GM10248 (cell line): ENCODE results near the gene RERE.

Source experiments
- CTCF ChIA-PET: fragments of 300-600 bp; sonication (Branson Sonifier 250); formaldehyde crosslinking; extraction: SDS; loops from one replicate; lab custom pipeline; 2021; ENCODE audit warnings: antibody characterized with exemption; lab: Yijun Ruan, JAX
- POLR2A ChIA-PET: fragments of 350-650 bp; sonication (Branson Sonifier 250); formaldehyde crosslinking; extraction: SDS; loops from one replicate; lab custom pipeline; 2020; ENCODE audit warnings: antibody characterized with exemption; lab: Yijun Ruan, JAX
- DNase-seq: peaks from one replicate; pipeline ENCODE4 v3.0.0; 2012; ENCODE audit errors: extremely low spot score
- CTCF ChIP-seq: IDR thresholded peaks from 2 replicates; pipeline ENCODE4 v1.5.1; 2012; ENCODE audit warnings: mild to moderate bottlenecking, low read depth; ENCODE audit errors: extremely low read depth, missing control alignments, control extremely low read depth

The RERE gene

GRCh38 chr1:8591569-8591968, 225.9 kb downstream of the RERE start:
- CTCF ChIA-PET, result no interaction called here
- POLR2A ChIA-PET, result no interaction called here

DNA sequence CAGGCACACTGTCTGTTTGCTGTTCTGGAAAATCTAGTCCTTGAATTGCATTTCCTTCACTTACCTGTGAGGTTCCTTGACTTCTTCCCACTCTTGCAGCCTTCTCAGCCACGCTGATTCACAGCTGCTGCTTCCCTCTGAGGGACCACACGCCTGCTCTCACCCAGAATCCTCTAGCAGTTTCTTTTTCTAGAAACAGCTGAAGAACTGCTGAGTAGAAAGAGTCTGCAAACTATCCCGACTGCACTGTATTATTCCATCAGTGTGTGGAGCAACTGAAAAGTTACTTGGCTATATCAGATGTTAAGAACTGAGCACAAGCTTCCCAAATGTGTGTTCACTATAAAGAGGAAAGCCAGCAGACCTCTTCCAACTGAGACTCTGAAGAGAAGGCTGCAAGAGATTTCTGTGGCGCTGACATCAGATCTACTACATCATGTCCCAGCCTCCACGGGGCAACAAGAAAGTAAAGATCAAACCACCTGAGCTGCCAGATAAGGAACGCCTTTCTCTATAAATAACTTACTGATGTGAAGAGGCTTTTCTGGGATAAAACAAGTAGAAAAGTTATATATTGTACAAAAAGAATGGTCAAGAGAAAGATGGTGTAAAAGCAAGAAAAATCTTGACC, 226.6 kb downstream of the RERE start:
- ChIA-PET POLR2A (interaction anchor here (0.6 kb wide), 1 partner anchor 316 kb away, joined by 7 read pairs; no protein-coding TSS in a partner anchor), CTCF (interaction anchor here (0.8 to 1.7 kb wide), 4 partner anchors 21 to 81 kb away, joined by 3 read pairs; no protein-coding TSS in a partner anchor)
- TF ChIP-seq CTCF, result no peak
- no peak for DNase-seq

More at GRCh38 chr1:8591569-8591968, 225.9 kb downstream of the RERE start:
- TF ChIP-seq CTCF, result no peak
- DNase-seq, result no peak

GRCh38 chr1:8589571-8589970, 227.9 kb downstream of the RERE start:
- ChIA-PET CTCF (interaction anchor here (1.2 to 2.1 kb wide), 4 partner anchors 25 to 260 kb away, joined by 3 to 7 read pairs (median 4); no protein-coding TSS in a partner anchor), POLR2A (no interaction called here)
- no peak for DNase-seq
- TF ChIP-seq CTCF, result no peak

DNA sequence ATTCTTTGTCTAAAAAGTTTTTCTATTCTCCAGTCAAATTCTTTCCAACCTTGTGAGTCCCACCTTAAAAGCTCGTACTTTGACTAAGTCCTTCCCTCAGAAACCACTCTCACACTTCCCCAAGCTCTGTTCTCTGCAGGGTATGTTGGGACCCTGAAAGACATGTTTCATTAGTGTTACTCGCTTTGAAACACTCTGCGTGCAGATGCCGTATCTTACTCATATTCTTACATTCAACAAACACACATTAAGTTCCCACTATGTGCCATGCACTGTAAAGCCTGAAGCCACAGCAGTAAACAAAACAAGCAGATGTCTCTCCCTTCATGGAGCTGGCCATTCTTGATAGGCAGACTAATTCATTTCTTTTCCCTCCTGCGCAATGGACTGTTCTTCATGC, 229.7 kb downstream of the RERE start:
- POLR2A ChIA-PET, result no interaction called here
- CTCF ChIA-PET, result interaction anchor here (0.8 to 2.1 kb wide), 5 partner anchors 14 to 262 kb away, joined by 3 to 11 read pairs (median 7); no protein-coding TSS in a partner anchor
- TF ChIP-seq CTCF, result no peak
- no peak for DNase-seq

DNA sequence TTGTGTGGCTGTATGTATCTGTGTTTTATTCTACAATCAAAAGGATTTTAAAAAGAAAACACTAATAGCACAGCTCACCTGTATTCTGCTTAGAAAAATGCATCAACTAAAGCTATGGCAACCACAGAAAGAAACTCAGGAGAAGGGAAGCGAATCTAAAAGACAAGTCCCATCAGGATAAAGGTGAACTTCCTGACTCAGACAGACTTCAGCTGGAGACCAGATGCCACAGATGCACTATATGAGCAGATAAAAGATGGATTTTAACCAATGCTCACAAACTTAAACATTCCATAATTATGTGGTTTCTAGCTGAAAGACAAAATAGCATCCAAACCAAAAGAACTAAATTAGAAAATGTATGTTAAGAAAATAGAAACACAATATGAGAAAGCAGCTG, 231.0 kb downstream of the RERE start:
- DNase-seq, result no peak
- CTCF ChIA-PET, result interaction anchor here (0.8 to 2.1 kb wide), 7 partner anchors 9 to 263 kb away, joined by 3 to 11 read pairs (median 4); no protein-coding TSS in a partner anchor
- no peak for TF ChIP-seq CTCF
- POLR2A ChIA-PET, result no interaction called here

- ChIA-PET CTCF (interaction anchor here (1.0 to 3.1 kb wide), 6 partner anchors 9 to 265 kb away, joined by 3 to 10 read pairs (median 4); no protein-coding TSS in a partner anchor), POLR2A (interaction anchor here (0.8 kb wide), 1 partner anchor 61 kb away, joined by 3 read pairs; no protein-coding TSS in a partner anchor)
- TF ChIP-seq CTCF, result no peak
- no peak for DNase-seq
Measured at GRCh38 chr1:8584316-8584715, 233.1 kb downstream of the RERE start.
